GM12892 (cell line): ENCODE measurements around the gene COPG1.
"Not testable (repeated sequence)": the region's sequence is repeated elsewhere in the genome, so short reads cannot be mapped to it uniquely, and the experiment has no call there.

Source experiments
- POLR2A ChIP-seq: IDR thresholded peaks from 2 replicates; pipeline ENCODE4 v1.6.1; 2011; ENCODE audit warnings: low read depth, low read length, control low read depth
- POLR2AphosphoS5 ChIP-seq: IDR thresholded peaks from 2 replicates; pipeline ENCODE4 v1.6.1; 2011; ENCODE audit warnings: low read depth, low read length, control low read depth
- TAF1 ChIP-seq: IDR thresholded peaks from 2 replicates; pipeline ENCODE4 v1.6.1; 2011; ENCODE audit warnings: low read depth, mild to moderate bottlenecking, control low read depth, low read length, borderline replicate concordance

DNA sequence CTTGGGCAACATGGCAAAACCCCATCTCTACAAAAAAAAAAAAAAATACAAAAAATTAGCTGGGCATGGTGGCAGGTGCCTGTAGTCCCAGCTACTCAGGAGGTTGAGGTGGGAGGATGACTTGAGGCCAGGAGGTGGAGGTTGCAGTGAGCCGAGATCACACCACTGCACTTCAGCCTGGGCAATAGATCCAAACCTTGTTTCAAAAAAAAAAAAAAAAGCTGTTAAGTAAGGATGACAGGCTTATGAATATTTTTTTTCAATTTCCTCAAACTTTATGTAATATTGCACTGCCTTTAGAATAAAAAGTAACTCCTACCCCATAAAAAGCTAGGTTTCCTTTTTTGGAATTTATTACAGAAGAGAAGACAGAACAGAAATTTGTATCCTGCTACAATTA, 25.0 kb upstream of the COPG1 start:
- not testable (repeated sequence) for TF ChIP-seq POLR2AphosphoS5, POLR2A, TAF1
